Activated CD4-positive, alpha-beta T cell treated with anti-CD3 and anti-CD28 coated beads, Interleukin-2, amount 50 U/mL, for 4 hours (primary cell): ENCODE measurements around the gene NTN3.
"Not testable (repeated sequence)": the region's sequence is repeated elsewhere in the genome, so short reads cannot be mapped to it uniquely, and the experiment has no call there.

Experiments used
- DNase-seq, 2 experiments: peaks; one replicate each; pipeline ENCODE4 v3.0.0-alpha.2; 2020

The NTN3 gene

DNA sequence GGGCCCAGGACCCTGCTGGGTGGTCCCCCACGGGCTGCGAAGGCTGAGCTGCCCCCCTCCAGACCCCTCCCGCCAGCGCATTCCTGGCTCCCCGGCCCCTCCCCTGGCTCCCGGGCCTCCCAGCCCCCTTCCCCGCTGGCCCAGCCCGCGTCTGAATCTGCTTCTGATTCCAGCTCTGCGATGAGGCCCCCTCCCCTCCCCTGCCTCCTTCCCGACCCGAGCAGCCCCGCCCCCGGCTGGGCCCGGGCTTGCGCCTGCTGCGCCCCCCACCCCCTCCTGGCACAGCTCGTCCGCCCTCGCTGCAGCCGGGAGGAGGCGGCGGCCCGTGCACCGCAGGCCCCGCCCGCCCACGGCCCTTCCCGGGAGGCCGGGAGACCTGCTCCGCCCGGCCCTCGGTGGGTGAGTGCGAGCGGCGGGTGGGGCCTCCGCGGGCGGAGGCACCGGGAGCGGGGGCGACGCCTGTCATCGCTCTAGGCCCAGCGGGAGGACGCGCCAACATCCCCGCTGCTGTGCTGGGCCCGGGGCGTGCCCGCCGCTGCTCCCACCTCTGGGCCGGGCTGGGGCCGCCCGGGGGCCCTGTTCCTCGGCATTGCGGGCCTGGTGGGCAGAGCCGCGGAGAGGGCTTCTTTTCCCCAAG, at the start of gene NTN3:
TSS of gene NTN3 (plus strand) at position 282 of the 637 bp plus-strand sequence. CDS start 405 bp downstream, outside the sequence.
- no peak for DNase-seq

DNA sequence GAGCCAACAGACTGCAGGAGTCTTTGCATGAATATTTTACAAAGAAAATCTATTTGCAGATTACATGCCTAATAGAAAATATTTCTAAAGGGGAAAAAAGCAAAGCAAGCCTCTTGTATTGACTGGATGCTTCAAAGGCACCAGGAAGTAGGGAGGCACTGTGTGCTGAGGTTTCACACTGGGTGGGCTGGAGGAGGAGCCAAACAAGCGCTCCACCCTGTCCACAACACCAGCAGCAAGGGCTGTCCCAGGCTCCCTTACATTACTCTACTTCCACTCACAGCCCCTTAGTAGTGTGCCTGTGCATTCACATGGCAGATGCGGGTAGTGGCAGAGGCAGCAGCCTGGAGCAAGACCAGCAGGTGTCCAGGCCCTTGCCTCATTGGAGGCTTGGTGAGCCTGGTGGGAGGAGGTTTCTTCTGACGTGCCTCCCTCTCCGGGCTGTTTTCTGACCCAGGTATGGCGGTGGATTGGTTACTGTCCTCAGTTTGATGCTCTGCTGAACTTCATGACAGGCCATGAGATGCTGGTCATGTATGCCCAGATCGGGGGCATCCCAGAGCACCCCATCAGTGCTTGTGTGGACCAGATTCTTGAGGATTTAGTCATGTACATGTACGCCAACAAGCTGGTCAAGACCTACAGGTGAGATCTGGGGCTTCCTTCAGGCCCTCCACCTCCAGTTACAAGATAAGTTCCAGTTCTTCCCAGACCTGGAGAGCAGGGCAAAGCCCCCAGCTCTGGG, 48.8 kb upstream of the NTN3 start:
- no peak for DNase-seq

DNA sequence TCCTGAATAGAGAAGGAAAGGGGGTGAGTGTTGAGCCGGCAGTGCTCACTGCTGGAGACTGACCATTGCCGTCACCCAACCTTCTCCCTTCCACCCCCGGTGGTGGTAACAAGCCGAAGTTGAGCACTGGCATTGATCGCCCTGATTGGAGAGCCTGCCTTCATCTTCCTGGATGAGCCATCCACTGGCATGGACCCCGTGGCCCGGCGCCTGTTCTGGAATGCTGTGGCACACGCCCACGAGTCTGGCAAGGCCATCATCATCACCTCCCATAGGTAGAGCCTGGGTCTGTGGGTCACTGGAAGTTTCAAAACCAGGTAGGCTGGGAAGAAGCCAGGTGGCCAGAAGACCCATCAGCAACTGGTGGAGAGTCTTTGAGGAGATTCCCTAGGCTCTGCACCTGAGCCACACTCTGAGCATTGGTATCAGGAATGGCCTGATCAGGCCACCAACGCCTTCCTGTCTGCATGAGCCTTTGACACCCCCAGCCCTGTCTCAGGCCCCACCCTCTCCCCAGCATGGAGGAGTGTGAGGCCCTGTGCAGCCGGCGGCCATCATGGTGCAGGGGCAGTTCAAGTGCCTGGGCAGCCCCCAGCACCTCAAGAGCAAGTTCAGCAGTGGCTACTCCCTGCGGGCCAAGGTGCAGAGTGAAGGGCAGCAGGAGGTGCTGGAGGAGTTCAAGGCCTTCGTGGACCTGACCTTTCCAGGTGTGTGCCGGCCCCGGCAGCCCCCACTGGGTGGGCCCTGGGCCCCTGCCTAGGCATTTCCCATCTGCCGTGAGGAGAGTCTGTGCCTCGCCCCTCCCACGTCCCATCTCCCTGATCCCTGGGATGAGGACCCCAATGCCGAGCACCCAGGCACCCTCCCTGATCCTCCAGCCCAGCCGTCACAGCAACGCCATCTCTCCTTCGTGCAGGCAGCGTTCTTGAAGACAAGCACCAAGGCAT, 46.8 kb upstream of the NTN3 start:
- DNase-seq: no peak

GRCh38 chr16:2425008-2425518, 46.0 kb upstream of the NTN3 start:
- DNase-seq: no peak

DNA sequence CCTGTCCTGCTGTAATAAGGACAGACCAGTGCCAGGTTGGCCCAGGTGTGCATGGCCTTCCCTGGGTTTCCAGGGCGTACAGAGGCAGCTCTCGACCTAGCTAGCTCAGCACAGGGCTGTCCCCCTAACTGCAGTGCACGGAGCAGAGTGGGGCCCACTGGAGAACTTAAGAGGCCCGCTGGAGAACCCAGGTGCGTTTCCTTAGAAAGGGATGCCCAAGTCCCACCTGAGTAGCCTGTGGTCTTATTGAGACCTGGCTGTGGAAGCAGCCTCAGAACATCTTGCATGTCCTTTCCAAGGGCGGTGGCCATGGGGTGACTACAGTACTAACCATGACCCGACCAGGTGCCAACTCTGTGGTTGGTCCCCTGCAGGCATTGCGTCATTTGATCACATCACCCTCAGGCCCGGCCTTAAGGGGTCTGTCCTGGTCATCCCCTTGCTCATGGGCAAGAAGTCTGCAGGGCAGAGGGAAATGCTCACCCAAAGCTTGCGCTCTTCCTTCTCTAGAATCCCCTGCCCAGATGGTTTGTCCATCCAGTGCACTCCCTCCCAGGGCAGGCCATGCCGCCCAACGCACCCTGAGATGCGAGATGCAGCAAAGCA, 45.2 kb upstream of the NTN3 start:
- no peak for DNase-seq

GRCh38 chr16:2426941-2427361, 44.1 kb upstream of the NTN3 start:
- no peak for DNase-seq

DNA sequence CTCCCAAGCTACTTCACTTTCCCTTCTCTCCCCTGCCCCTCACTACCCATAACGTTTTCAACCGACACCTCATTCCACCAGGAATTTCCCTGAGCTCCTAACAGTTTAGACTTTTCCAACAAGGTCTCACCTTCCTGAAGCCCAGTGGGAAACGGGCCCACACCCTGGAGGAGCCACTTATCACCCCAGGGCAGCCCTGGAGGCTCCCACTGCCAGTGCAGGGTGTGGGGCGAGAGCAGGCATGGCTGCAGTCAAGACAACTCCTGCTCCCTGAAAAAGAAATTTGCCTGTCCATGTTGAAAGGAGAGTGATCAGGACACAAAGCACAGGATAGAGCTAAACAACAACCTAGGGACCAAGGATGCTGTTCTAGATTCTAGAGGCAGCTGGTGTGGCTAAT, 43.6 kb upstream of the NTN3 start:
- DNase-seq: no peak

DNA sequence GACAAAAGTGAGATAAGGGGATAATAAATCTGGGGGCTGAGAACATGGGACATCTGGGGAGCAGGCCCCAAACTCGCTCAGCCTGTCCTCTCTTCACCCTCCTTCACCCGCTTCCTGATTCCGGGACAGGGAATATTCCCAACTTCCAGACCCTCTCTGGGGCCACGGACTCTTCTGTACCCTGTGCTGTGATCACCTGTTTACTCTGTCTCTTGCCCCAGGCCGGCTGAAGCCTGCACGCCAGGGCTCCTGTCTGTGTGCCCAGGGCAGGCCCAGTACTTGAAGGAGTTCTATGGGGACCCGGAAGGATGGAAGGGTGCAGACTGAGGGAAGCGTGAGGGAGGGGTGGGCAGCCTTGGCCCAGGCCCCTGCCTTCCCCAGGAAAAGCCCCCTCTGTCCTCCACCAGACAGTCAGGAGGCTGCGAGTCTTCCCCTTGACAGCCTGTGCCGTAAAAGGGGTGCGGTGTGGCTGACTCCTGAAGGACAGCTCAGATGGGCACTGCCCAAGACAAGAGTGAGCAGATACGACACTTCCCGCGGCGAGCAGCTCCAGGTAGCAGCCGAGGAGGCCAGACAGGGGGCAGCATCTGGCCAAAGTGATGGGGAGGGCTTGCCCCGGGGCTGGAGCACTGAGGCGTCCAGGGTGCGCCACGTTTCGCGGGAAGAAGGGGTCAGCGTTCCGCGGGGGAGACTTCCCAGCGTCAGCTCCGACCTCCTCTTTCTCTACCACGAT, 42.9 kb upstream of the NTN3 start:
- no peak for DNase-seq

GRCh38 chr16:2428784-2429033, 42.4 kb upstream of the NTN3 start:
- no peak for DNase-seq

- peak; percentile 97 to 98 for DNase-seq
These were observed 41.9 kb upstream of the NTN3 start, which contains the start of gene CCNF for GRCh38 chr16:2429034-2429770. TSS of gene CCNF (plus strand) at chr16:2429447. CDS start at chr16:2429482, 35 bp downstream.

DNA sequence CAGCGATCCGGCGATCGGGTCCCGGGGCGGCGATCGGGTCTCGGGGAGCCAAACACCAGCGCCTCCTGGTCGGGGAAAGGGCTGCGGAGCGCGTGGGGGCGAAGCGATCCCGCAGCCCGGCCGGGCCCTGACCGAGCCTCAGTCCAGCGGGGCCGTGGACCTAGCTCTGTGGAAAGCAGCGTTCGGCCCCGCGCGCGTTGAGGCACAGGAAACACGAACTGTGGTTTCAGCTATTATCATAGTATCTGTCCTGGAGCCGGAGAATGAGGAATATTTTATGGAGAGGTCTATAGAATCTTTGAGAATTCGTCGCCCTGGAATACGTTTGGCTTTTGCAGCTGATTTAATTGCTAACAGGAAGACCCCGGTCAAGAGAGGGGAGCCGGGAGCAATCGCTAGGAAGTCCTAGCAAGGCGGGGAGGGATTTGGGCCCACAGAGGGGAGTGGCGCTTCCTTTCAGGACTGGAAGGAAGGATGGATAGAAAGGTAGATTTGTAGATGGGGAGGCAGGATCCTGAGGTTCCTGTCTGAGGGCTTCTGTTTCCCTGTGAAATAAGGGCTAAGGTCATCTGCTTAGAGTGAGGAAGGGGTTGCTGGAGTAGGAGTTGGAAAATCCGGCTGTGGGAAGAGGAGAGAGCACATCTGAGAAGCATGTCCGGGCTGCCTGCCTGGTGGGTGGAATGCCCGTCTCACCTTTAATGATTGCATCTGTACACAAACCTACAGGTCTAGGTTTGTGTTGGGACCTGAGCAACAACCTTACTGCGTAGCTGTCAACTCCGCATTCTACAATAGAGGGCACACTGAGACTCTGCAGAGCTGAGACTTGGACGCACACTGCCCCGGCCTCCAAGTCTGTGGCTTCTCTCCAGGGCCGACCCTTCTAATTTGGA, 41.1 kb upstream of the NTN3 start:
- DNase-seq: no peak

- no peak for DNase-seq
These were observed 38.8 kb upstream of the NTN3 start for GRCh38 chr16:2432286-2432685.

- DNase-seq: no peak
These were observed 38.1 kb upstream of the NTN3 start for GRCh38 chr16:2432801-2433505.

DNA sequence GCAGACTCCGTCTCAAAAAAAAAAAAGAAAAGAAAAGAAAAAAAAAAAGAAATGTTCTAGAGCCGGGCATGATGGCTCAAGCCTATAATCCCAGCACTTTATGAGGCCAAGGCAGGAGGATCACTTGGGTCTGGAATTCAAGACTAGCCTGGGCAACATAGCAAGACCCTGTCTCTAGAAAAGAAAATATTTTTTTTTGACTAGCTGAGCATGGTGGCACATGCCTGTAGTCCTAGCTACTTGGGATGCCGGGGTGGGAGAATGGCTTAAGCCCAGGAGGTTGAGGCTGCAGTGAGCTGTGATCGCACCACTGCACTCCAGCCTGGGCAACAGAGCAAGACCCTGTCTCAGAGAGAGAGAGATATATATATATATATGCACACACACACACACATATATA, 35.9 kb upstream of the NTN3 start:
- DNase-seq: not testable (repeated sequence)

GRCh38 chr16:2436110-2436509, 35.0 kb upstream of the NTN3 start:
- no peak for DNase-seq

GRCh38 chr16:2437032-2437790, 33.9 kb upstream of the NTN3 start:
- DNase-seq: no peak

DNA sequence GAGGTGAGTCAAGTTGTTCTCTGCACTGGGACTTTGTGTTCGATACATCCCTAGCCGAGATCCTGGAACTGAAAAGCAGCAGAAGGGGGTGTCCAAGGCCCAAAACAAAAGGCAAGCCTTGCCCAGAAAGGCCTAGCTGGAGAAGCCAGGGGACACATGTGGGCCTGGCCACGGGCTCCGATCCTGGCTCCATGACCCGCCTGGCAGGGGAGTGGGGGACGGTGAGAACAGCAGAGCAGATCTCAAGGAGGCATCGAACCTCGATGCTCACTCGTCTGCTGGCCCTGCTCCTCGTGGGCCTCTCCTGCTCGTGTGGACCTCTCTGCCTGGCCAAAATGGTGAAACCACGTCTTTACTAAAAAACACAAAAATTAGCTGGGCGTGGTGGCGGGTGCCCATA, 33.0 kb upstream of the NTN3 start:
- DNase-seq: no peak

DNA sequence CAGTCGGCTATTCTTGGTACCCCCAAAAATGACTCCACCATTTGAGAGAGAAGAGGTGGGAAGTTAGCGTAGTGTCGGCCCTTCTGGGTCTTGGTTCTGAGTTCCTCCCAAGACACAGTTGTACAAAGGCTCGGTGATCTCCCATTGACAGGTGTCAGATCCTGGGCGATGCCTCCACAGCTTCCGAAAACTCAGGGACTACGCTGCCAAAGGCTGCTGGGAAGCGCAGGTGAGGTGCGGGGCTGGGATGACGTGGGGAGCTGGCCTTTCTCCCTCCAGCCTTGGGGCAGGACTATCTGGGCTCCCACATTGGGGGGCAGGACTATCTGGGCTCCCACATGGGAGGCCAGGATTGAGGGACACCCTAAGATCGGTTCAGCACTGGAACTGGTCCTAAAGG, 31.5 kb upstream of the NTN3 start:
- DNase-seq: no peak
